Measurements from ENCODE around the gene SPRED2.

SPRED2 gene

GRCh38 chr2:65413610-65414009 lies 18.8 kb downstream of the SPRED2 start:
- no peak for DNase-seq

- DNase-seq, result no peak
Observed at GRCh38 chr2:65413106-65413505, 19.3 kb downstream of the SPRED2 start.

- no peak for DNase-seq
Observed at GRCh38 chr2:65411056-65411795, 21.2 kb downstream of the SPRED2 start.

GRCh38 chr2:65409045-65409444 lies 23.4 kb downstream of the SPRED2 start:
- no peak for DNase-seq

- DNase-seq, result peak in 1 of 2 donors; percentile 35
Observed at GRCh38 chr2:65407240-65407639, 25.2 kb downstream of the SPRED2 start.

- no peak for DNase-seq
Observed at GRCh38 chr2:65404988-65405697, 27.3 kb downstream of the SPRED2 start.

GRCh38 chr2:65403529-65403915 lies 28.9 kb downstream of the SPRED2 start:
- DNase-seq, result no peak

- peak in 1 of 2 donors; percentile 59 for DNase-seq
Observed at GRCh38 chr2:65402780-65403528, 29.4 kb downstream of the SPRED2 start.

GRCh38 chr2:65402323-65402722 lies 30.1 kb downstream of the SPRED2 start:
- DNase-seq, result no peak

GRCh38 chr2:65397122-65397521 lies 35.3 kb downstream of the SPRED2 start:
- DNase-seq, result peak in 1 of 2 donors; percentile 31

- DNase-seq, result peak; percentile 35 to 43
Observed at GRCh38 chr2:65396348-65397026, 35.9 kb downstream of the SPRED2 start.

GRCh38 chr2:65395621-65396347 lies 36.6 kb downstream of the SPRED2 start:
- no peak for DNase-seq

GRCh38 chr2:65393743-65394422 lies 38.5 kb downstream of the SPRED2 start:
- DNase-seq, result no peak

- no peak for DNase-seq
Observed at GRCh38 chr2:65393046-65393445, 39.4 kb downstream of the SPRED2 start.

- no peak for DNase-seq
Observed at GRCh38 chr2:65392609-65393008, 39.8 kb downstream of the SPRED2 start.

GRCh38 chr2:65390134-65390533 lies 42.3 kb downstream of the SPRED2 start:
- DNase-seq, result no peak

- DNase-seq, result no peak
Observed at GRCh38 chr2:65389476-65389875, 42.9 kb downstream of the SPRED2 start.

GRCh38 chr2:65388596-65389390 lies 43.6 kb downstream of the SPRED2 start:
- no peak for DNase-seq

GRCh38 chr2:65388051-65388531 lies 44.3 kb downstream of the SPRED2 start:
- DNase-seq, result no peak

- DNase-seq, result no peak
Observed at GRCh38 chr2:65386989-65387388, 45.4 kb downstream of the SPRED2 start.
